ENCODE results near the gene DFFB.

- TF ChIP-seq ELF4 (IDR thresholded peaks at IDR 0.05) (no peak), FOXM1 (IDR thresholded peaks at IDR 0.05; ENCODE audit: borderline replicate concordance) (no peak)
Measured at GRCh38 chr1:3876716-3877115, 19.4 kb downstream of the DFFB start.
